DOHH2 (cell line): ENCODE data around the gene SETX.

Source experiments
- EZH2phosphoT487 ChIP-seq: fragments of 200-600 bp; sonication (generic); IDR thresholded peaks from 2 replicates; pipeline ENCODE4 v1.6.1; 2017; ENCODE audit warnings: borderline replicate concordance, mild to moderate bottlenecking, antibody characterized with exemption, low read length, moderate library complexity, mixed read lengths
- TF ChIP-seq, protein P1 (sequence below): fragments of 200-600 bp; sonication (generic); IDR thresholded peaks from one replicate; pipeline ENCODE4 v1.5.1; 2014; ENCODE audit warnings: antibody characterized with exemption, mild to moderate bottlenecking, low read depth, low read length; ENCODE audit not compliant: poor library complexity, severe bottlenecking

DNA sequence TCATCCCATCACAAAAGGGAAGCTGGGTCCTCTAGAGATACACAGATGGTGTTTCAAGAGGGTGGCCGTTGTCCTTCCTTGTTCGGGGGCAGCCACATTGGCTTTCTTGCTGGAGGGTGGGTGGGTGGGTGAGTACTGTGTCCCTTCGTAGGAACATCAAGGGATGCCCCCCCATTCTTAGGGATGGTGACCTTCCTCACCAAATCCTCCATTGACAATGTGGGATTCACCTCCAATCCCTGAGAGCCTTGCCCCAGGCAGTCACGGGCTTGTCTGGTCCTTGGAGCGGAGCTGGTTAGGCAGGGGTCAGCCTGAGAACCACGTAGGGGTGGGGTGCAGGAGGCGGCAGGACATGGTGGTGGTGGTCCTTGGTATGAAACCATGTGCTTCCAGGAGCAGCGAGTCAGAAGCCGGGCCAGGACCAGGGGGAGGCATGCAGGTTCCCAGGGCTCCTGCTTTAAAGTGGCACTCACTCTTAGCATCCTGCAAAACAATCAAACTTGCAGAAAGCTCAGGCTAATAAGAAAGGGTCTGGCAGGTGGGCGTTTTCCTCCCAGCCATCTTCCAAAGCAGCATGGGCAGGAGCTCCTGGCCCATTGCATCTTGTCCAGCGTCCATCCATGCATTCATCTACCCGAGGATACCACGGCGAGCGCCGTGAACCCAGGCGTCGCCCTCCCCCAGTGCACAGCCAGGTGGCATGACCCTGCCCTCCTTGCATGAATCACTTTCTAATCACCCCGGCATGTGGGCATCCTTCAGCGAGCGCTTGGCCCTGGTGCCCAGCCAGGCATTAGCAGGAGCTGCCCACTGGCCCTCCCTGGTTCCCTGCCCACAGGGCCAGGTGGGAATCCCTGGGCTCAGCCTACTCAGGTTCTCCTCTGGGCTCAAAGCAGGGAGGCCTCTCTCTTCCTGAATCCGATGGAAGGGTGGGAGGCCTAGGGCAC lies 116.5 kb downstream of the SETX start:
- TF ChIP-seq, protein P1, sequence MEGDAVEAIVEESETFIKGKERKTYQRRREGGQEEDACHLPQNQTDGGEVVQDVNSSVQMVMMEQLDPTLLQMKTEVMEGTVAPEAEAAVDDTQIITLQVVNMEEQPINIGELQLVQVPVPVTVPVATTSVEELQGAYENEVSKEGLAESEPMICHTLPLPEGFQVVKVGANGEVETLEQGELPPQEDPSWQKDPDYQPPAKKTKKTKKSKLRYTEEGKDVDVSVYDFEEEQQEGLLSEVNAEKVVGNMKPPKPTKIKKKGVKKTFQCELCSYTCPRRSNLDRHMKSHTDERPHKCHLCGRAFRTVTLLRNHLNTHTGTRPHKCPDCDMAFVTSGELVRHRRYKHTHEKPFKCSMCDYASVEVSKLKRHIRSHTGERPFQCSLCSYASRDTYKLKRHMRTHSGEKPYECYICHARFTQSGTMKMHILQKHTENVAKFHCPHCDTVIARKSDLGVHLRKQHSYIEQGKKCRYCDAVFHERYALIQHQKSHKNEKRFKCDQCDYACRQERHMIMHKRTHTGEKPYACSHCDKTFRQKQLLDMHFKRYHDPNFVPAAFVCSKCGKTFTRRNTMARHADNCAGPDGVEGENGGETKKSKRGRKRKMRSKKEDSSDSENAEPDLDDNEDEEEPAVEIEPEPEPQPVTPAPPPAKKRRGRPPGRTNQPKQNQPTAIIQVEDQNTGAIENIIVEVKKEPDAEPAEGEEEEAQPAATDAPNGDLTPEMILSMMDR: no peak
- TF ChIP-seq EZH2phosphoT487: no peak
